Thyroid gland (tissue), 4 donors: Measurements from ENCODE around the gene GRB2.

ENCODE experiments used
- POLR2A ChIP-seq, 2 donors: fragments of 450-650 bp; IDR thresholded peaks; one replicate each; pipeline ENCODE4 v1.6.1; 2017; ENCODE audit warnings: antibody characterized with exemption in 2 of 2, mild to moderate bottlenecking in 2 of 2, moderate library complexity in 1 of 2
- TF ChIP-seq, protein P1 (sequence below), 6 experiments: fragments of 200-600 bp in 3 of 6; fragments of 450-650 bp in 3 of 6; sonication (generic) in 3 of 6; IDR thresholded peaks; one replicate each; pipeline ENCODE4 v1.5.1; 2016 to 2019; ENCODE audit warnings: antibody characterized with exemption in 6 of 6, mild to moderate bottlenecking in 2 of 6, inconsistent platforms in 1 of 6, moderate library complexity in 1 of 6

GRCh38 chr17:75380750-75381149, 24.7 kb downstream of the GRB2 start:
- no peak for TF ChIP-seq POLR2A (IDR thresholded peaks at IDR 0.05)
- TF ChIP-seq, protein P1, sequence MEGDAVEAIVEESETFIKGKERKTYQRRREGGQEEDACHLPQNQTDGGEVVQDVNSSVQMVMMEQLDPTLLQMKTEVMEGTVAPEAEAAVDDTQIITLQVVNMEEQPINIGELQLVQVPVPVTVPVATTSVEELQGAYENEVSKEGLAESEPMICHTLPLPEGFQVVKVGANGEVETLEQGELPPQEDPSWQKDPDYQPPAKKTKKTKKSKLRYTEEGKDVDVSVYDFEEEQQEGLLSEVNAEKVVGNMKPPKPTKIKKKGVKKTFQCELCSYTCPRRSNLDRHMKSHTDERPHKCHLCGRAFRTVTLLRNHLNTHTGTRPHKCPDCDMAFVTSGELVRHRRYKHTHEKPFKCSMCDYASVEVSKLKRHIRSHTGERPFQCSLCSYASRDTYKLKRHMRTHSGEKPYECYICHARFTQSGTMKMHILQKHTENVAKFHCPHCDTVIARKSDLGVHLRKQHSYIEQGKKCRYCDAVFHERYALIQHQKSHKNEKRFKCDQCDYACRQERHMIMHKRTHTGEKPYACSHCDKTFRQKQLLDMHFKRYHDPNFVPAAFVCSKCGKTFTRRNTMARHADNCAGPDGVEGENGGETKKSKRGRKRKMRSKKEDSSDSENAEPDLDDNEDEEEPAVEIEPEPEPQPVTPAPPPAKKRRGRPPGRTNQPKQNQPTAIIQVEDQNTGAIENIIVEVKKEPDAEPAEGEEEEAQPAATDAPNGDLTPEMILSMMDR (IDR thresholded peaks at IDR 0.05), result no peak
